IMR-90 (cell line): Measurements from ENCODE around the gene LTA.

ENCODE experiments used
- CEBPB ChIP-seq: IDR thresholded peaks from 2 replicates; pipeline ENCODE4 v1.6.1; 2012; ENCODE audit warnings: low read depth, low read length, improper control_type of control experiment
- FOS ChIP-seq: fragments of 150-350 bp; IDR thresholded peaks from 2 replicates; pipeline ENCODE4 v1.6.1; 2016; ENCODE audit warnings: low read depth, low read length
- MAFK ChIP-seq: IDR thresholded peaks from 2 replicates; pipeline ENCODE4 v1.6.1; 2012; ENCODE audit warnings: low read depth, low read length, improper control_type of control experiment
- MAZ ChIP-seq: IDR thresholded peaks from 2 replicates; pipeline ENCODE4 v1.6.1; 2012; ENCODE audit warnings: low read depth, mild to moderate bottlenecking, low read length, improper control_type of control experiment, moderate library complexity, borderline replicate concordance
- MXI1 ChIP-seq: IDR thresholded peaks from 2 replicates; pipeline ENCODE4 v1.6.1; 2012; ENCODE audit warnings: low read depth, mild to moderate bottlenecking, low read length, moderate library complexity, borderline replicate concordance
- NFE2L2 ChIP-seq: fragments of 150-350 bp; IDR thresholded peaks from 2 replicates; pipeline ENCODE4 v1.6.1; 2016; ENCODE audit warnings: low read depth, mild to moderate bottlenecking, low read length
- POLR2A ChIP-seq: IDR thresholded peaks from 2 replicates; pipeline ENCODE4 v1.6.1; 2012; ENCODE audit warnings: mild to moderate bottlenecking, low read depth, low read length
- RAD21 ChIP-seq: IDR thresholded peaks from 2 replicates; pipeline ENCODE4 v1.6.1; 2012; ENCODE audit warnings: low read length, improper control_type of control experiment
- RCOR1 ChIP-seq: IDR thresholded peaks from 2 replicates; pipeline ENCODE4 v1.6.1; 2012; ENCODE audit warnings: mild to moderate bottlenecking, low read length, improper control_type of control experiment; ENCODE audit not compliant: insufficient replicate concordance
- USF2 ChIP-seq: fragments of 150-350 bp; IDR thresholded peaks from 2 replicates; pipeline ENCODE4 v1.6.1; 2017; ENCODE audit warnings: mild to moderate bottlenecking, antibody characterized with exemption, low read length, low read depth
- TF ChIP-seq, protein P1 (sequence below): conservative IDR thresholded peaks from 2 replicates; pipeline ENCODE4 v1.5.1; 2012; ENCODE audit warnings: mild to moderate bottlenecking, low read depth, low read length, improper control_type of control experiment
- TF ChIP-seq, protein P2 (sequence below): fragments of 150-350 bp; IDR thresholded peaks from 2 replicates; pipeline ENCODE4 v1.6.1; 2016; ENCODE audit warnings: low read depth, mild to moderate bottlenecking, low read length, moderate library complexity, borderline replicate concordance

- TF ChIP-seq POLR2A (no peak), CEBPB (no peak), MXI1 (no peak), RAD21 (no peak), MAFK (no peak), MAZ (no peak), FOS (no peak), NFE2L2 (no peak), USF2 (no peak), RCOR1 (no peak)
- TF ChIP-seq, protein P1, sequence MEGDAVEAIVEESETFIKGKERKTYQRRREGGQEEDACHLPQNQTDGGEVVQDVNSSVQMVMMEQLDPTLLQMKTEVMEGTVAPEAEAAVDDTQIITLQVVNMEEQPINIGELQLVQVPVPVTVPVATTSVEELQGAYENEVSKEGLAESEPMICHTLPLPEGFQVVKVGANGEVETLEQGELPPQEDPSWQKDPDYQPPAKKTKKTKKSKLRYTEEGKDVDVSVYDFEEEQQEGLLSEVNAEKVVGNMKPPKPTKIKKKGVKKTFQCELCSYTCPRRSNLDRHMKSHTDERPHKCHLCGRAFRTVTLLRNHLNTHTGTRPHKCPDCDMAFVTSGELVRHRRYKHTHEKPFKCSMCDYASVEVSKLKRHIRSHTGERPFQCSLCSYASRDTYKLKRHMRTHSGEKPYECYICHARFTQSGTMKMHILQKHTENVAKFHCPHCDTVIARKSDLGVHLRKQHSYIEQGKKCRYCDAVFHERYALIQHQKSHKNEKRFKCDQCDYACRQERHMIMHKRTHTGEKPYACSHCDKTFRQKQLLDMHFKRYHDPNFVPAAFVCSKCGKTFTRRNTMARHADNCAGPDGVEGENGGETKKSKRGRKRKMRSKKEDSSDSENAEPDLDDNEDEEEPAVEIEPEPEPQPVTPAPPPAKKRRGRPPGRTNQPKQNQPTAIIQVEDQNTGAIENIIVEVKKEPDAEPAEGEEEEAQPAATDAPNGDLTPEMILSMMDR, result no peak
- TF ChIP-seq, protein P2, sequence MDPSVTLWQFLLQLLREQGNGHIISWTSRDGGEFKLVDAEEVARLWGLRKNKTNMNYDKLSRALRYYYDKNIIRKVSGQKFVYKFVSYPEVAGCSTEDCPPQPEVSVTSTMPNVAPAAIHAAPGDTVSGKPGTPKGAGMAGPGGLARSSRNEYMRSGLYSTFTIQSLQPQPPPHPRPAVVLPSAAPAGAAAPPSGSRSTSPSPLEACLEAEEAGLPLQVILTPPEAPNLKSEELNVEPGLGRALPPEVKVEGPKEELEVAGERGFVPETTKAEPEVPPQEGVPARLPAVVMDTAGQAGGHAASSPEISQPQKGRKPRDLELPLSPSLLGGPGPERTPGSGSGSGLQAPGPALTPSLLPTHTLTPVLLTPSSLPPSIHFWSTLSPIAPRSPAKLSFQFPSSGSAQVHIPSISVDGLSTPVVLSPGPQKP, result no peak
Measured at GRCh38 chr6:31534521-31535040, 37.5 kb upstream of the LTA start.
